ENCODE data around the gene CAMTA1. TPM values are rescaled to one million over a fixed set of nuclear protein-coding genes. Genes with fewer than 3 reads are reported as not detected.

CAMTA1 gene
- total RNA-seq, 2 donors from 2014 or later, result 109 to 128 TPM

DNA sequence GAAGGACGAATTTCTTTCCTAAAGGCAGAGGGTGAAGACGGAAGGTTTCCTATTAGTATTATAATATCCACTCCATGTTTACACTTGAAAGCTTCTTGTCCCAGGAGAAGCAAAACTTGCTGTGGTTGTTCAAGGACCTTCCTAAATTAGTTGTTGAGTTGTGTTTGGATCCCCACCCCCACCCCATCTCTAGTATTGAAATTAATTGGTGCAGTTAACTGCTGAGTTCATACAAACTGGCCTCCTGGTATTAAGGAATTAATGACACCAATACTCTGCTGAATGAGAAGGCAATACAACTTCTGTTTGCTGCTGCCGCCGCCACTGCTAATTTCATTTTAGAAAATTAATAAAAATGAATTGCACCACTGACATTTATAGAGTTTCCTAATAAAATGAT is 308.8 kb downstream of the CAMTA1 start:
- DNase-seq (no peak), ATAC-seq (no peak)
- intact Hi-C loops (cut with DNase I), result no loop called here

GRCh38 chr1:7094509-7094908 is 309.3 kb downstream of the CAMTA1 start:
- ATAC-seq (no peak), DNase-seq (no peak)
- intact Hi-C loops (cut with DNase I), result no loop called here

DNA sequence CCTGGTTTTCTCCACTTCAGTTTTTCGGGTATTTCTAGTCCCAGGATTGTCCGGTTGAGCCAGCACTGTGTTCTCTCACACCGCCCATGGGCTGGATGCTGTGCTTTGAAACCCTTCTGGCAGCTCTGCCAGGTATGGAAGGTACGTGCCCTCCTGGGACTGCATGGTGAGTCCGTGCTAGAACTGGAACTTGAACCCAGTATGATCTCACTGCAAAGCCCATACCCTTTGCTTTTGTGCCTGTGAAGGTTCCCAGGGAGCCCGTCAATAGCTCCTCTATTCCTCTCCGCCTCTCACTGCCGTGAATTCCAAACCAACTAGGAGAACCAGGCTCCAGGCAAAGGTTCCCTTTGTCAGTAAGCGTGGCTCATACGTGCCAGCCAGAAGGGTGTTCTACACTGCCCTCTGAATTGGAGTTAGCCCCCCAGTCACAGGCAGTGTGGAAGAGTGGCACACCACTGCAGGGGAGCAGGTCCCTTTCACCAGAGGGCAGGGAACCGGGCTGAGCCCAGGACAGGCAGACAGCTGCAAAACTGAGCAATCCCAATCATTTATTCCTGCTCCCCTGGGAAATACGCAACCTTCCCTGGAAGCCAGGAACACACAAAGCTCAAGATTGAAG is 310.2 kb downstream of the CAMTA1 start:
- ATAC-seq (no peak), DNase-seq (no peak)
- intact Hi-C loops (cut with DNase I), result no loop called here

- ATAC-seq (no peak), DNase-seq (no peak)
- intact Hi-C loops (cut with DNase I), result no loop called here
These were observed 312.8 kb downstream of the CAMTA1 start for GRCh38 chr1:7097938-7098592.

DNA sequence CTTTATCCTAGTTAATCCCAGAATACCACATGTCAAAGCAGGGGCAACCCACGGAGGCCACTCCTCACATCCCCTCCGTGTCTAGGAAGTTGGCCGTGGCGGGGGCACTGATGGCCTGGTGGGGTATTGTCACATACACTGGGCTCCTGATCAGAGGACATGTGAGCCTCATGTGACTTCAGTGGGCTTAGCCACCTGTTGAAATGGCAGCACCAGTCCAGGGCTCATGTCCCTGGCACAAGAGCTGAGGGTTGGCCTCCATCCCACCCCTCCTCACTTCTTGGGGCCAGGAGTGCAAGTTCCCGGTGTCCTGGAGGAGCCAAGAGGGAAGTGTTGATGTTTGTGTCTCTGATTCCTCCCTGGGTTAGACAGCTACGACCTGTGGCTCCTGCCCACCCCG is 313.4 kb downstream of the CAMTA1 start:
- DNase-seq (no peak), ATAC-seq (no peak)
- intact Hi-C loops (cut with DNase I), result no loop called here

DNA sequence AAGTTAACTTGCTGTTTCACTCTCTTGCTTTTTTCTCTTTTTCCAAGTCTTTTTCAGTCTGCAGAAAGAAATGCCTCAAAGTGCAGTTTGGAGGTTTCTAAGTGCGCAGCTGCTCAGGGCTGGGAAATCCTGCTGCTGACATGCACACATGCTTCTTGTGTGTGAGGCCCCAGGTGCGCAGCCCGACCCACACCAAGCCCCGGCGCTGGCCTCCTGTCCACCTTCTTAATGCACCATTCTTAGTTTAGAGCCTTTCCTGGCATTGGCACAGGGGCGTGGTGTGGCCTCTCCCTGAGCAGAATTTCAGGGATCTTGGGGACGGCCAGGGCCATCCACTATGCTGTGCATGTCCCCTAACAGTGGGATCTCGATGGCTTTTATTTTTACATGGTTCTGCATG is 315.2 kb downstream of the CAMTA1 start:
- no peak for ATAC-seq
- DNase-seq, result no peak
- intact Hi-C loops (cut with DNase I), result no loop called here

GRCh38 chr1:7101187-7101586 is 315.9 kb downstream of the CAMTA1 start:
- no peak for ATAC-seq
- intact Hi-C loops (cut with DNase I), result no loop called here
- DNase-seq, result no peak

DNA sequence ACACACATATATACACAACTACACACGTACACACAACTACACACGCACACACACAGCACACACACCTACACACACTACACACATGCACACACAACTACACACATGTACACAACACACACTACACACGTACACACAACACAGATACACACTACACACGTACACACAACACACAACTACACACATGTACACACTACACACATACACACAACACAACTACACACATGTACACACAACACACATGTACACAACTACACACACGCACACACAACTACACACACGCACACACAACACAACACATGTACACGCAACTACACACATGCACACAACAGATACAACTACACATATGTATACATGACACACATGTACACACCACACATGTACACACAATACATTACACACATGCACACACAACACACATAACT is 318.1 kb downstream of the CAMTA1 start:
- DNase-seq (no peak), ATAC-seq (no peak)
- intact Hi-C loops (cut with DNase I), result no loop called here

- DNase-seq (no peak), ATAC-seq (no peak)
- intact Hi-C loops (cut with DNase I), result no loop called here
These were observed 318.6 kb downstream of the CAMTA1 start for GRCh38 chr1:7103874-7104273.

DNA sequence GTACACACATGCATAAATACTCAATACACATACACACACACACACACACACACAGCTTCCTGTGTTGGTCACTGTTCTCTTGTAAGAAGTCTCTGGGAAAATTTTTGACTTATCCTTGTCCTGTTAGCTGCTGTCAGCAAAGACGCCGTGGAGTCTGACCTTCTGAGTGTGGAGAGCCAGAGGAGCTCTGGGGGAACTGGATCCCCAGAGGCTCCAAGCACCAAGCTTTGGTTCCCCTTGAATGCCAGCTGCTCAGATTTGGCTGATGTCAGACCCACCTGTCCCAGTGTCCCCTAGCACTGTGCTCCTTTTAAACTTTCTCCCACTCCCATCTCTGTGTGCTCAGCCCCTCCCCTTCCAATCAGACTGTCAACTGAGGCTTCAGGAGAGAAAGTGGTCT is 319.1 kb downstream of the CAMTA1 start:
- DNase-seq (no peak), ATAC-seq (no peak)
- intact Hi-C loops (cut with DNase I), result no loop called here

GRCh38 chr1:7105269-7105668 is 320.0 kb downstream of the CAMTA1 start:
- DNase-seq, result no peak
- intact Hi-C loops (cut with DNase I), result no loop called here
- ATAC-seq, result no peak

- no peak for DNase-seq
- no peak for ATAC-seq
- intact Hi-C loops (cut with DNase I), result no loop called here
These were observed 321.3 kb downstream of the CAMTA1 start for GRCh38 chr1:7106442-7107108.

- intact Hi-C loops (cut with DNase I), result no loop called here
- DNase-seq (no peak), ATAC-seq (no peak)
These were observed 322.0 kb downstream of the CAMTA1 start for GRCh38 chr1:7107109-7107830.

DNA sequence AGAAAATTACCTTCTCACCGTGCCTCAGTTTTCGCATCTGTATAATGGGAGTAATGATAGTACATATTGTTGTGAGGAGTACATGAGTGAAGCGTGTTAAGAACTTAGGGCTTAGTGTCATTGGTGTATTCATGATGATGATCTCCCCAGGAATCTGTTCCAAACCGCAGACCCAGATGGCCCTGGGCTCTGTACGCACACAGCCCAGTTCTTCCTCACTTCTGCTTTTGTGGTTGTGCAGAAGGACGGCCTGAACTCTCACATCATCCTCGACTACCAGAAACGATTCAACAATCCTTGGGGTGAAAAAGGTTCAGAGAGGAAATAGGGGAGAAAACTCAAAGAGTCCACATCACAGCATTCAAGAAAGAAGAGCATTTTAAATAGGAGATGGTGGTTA is 323.0 kb downstream of the CAMTA1 start:
- DNase-seq (no peak), ATAC-seq (no peak)
- intact Hi-C loops (cut with DNase I), result no loop called here

GRCh38 chr1:7109901-7110300 is 324.6 kb downstream of the CAMTA1 start:
- DNase-seq (no peak), ATAC-seq (no peak)
- intact Hi-C loops (cut with DNase I), result no loop called here

- no peak for ATAC-seq
- no peak for DNase-seq
- intact Hi-C loops (cut with DNase I), result no loop called here
These were observed 325.1 kb downstream of the CAMTA1 start for GRCh38 chr1:7110321-7110720.

DNA sequence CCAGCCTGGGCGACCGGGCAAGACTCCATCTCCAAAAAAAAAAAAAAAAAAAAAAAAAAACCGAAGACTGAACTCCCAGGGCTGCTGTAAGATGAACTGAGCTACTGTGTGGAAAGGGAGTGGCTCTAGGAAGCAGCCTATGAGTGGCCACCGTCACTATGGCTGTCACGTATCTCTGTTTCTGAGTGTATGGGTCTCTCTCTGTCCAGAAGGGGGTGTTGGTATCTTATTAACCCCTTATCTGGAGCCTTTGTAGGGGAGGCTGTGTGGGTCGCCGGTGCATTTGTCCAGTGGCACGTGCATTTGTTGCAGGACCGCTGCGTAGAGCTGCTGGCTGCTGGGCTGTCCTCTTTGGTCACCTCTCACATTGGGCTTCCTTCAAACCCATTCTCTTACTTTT is 326.6 kb downstream of the CAMTA1 start:
- ATAC-seq, result no peak
- DNase-seq, result no peak
- intact Hi-C loops (cut with DNase I), result no loop called here

DNA sequence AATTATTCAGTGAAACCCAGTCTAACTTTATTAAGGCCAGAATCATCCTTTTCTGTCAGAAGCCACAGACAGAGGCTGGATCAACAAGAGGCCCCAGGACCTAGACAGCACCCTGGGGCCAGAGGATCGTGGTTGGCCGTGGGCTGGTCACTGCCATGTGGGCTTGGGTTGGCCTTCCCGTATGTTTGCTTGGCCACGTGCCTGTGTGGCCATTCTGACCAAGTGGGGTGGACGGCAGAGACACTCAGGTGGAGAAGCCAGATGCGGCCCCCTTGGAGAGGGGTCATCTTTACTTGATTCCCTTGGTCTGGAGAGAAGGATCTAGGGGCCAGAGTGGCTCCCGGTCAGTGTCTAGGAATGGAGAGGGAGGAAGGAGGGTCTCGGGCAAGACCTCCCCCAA is 327.9 kb downstream of the CAMTA1 start:
- no peak for DNase-seq
- intact Hi-C loops (cut with DNase I), result no loop called here
- no peak for ATAC-seq

DNA sequence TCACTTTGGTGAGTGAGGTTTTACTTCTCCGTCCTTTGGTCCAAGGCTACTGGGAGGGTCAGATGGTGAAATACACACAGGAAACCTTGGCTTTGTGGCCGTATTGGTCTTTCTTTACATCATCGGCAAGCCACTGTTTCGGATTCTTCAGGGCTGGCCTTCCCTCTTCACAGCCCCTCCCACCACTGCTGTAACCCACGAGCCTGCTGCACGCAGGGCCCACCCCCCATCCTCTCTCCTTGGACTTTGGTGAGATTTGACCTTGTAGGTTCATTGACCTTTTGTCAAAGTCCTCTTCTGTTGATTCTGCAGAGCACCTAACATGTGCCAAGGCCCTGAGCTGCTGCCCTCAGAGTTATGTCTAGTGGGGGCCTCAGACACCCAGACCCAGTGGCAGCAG is 328.6 kb downstream of the CAMTA1 start:
- ATAC-seq, result no peak
- no peak for DNase-seq
- intact Hi-C loops (cut with DNase I), result no loop called here

GRCh38 chr1:7116001-7116400 is 330.7 kb downstream of the CAMTA1 start:
- intact Hi-C loops (cut with DNase I), result no loop called here
- no peak for DNase-seq
- no peak for ATAC-seq
